Measurements from ENCODE around the gene STEEP1.
"Not testable (repeated sequence)": the region's sequence is repeated elsewhere in the genome, so short reads cannot be mapped to it uniquely, and the experiment has no call there.

The STEEP1 gene

GRCh38 chrX:119529345-119530276 lies 35.6 kb downstream of the STEEP1 start:
- DNase-seq (ENCODE audit: low read depth, low spot score), result no peak

- DNase-seq (ENCODE audit: low read depth, low spot score), result no peak
Measured at GRCh38 chrX:119523664-119524184, 41.5 kb downstream of the STEEP1 start.

- no peak for DNase-seq (ENCODE audit: low read depth, low spot score)
Measured at GRCh38 chrX:119521246-119521645, 44.0 kb downstream of the STEEP1 start.

DNA sequence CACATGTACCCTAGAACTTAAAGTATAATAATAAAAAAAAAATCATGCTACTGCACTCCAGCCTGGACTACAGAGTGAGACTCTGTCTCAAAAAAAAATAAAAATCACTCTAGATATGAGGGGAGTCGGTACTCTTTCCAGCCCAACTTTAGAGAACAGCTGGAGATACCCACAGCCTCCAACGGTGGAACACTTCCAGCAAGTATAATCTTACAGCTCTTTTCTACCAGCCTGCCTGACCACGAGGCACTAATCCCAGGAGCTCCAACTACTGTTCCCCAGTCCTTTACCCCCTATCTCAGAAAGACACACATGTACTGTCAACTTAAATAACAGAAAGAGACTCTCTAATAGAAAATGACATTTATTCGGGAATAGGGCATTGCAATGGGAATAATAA lies 46.8 kb downstream of the STEEP1 start:
- DNase-seq (ENCODE audit: low read depth, low spot score), result no peak

GRCh38 chrX:119516157-119516702 lies 49.0 kb downstream of the STEEP1 start:
- DNase-seq (ENCODE audit: low read depth, low spot score), result no peak

GRCh38 chrX:119512146-119512800 lies 52.9 kb downstream of the STEEP1 start:
- DNase-seq (ENCODE audit: low read depth, low spot score), result no peak

DNA sequence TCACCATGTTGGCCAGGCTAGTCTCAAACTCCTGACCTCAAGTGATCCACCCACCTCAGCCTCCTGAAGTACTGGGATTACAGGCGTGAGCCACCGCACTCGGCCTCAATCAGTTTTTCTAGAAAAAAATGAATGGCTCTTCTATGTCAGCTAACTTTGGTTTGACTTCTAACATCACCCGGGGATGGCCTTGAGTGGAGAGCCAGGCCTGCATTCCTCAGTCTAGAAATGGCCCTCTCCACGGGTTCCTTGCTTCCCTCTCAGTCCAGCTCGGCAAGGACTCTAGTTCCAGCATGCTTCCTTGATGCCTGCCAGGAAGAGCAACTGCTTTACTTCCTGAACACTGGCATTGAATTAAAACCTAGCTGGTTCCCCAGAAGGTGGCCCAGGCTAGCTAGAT lies 58.0 kb downstream of the STEEP1 start:
- DNase-seq (ENCODE audit: low read depth, low spot score), result no peak

GRCh38 chrX:119505945-119506344 lies 59.3 kb downstream of the STEEP1 start:
- DNase-seq (ENCODE audit: low read depth, low spot score), result no peak

- DNase-seq (ENCODE audit: low read depth, low spot score), result not testable (repeated sequence)
Measured at GRCh38 chrX:119505145-119505544, 60.1 kb downstream of the STEEP1 start.

DNA sequence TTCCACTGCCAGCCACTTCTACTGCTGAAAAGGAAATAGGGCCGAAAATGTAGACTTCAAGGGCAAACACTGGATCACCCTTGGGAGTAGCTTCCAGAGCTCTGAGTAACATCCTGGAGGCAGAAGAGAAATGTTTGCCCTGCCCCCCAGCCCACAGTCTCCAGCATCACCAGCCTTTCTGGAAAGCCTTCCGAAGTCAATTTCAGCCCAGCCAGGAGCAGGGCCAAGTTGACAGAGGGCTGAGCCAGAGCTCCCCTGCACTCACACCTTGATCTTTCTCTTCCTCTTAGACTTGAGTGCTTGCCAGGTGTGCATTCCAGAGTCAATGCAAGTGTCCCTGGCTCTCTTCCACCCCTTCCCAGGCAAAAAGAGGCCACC lies 61.7 kb downstream of the STEEP1 start:
- no peak for DNase-seq (ENCODE audit: low read depth, low spot score)

GRCh38 chrX:119502727-119503483 lies 62.3 kb downstream of the STEEP1 start:
- no peak for DNase-seq (ENCODE audit: low read depth, low spot score)

GRCh38 chrX:119501511-119502148 lies 63.6 kb downstream of the STEEP1 start:
- no peak for DNase-seq (ENCODE audit: low read depth, low spot score)

- no peak for DNase-seq (ENCODE audit: low read depth, low spot score)
Measured at GRCh38 chrX:119500061-119500800, 65.0 kb downstream of the STEEP1 start.

- no peak for DNase-seq (ENCODE audit: low read depth, low spot score)
Measured at GRCh38 chrX:119497185-119497584, 68.0 kb downstream of the STEEP1 start.

GRCh38 chrX:119495734-119496726 lies 69.2 kb downstream of the STEEP1 start:
- no peak for DNase-seq (ENCODE audit: low read depth, low spot score)

GRCh38 chrX:119493851-119494495 lies 71.2 kb downstream of the STEEP1 start:
- DNase-seq (ENCODE audit: low read depth, low spot score), result not testable (repeated sequence)

GRCh38 chrX:119492463-119492862 lies 72.7 kb downstream of the STEEP1 start:
- DNase-seq (ENCODE audit: low read depth, low spot score), result no peak

DNA sequence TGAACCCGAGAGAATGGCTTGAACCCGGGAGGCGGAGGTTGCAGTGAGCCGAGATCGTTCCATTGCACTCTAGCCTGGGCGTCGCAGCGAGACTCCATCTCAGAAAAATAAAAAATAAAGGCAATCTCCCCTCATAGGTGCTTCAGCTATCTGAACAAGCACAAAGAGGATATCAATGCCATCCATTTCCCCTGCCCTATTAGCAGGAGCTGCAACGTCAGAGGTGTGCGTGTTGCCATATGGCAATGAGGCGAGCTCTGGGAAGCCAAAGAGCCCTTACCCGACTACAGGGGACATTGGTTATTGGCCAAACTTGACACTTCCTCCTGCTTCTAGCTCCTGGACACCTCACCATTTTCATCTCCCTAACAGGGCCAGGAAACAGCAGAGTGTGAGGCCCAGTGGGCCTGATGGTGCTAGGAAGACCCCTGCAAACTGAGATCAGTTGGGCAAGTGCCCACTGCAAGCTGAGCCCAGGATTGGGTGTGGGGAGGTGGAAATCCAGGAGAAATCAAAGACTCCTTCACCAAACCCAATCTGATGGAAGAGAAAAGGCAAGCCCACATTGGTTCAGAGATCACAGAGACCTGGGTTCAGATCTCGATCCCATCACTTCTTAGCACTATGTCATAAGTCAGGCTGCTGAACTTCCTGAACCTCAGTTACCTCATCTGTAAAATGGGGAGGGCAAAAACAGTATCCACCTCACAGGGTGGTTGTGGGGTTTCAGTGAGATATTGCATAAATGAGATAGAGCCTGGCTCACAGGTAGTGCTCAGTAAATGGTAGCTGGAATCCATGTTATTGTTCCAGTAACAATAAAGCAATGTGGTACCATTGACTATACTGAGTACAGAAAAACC lies 75.8 kb downstream of the STEEP1 start:
- no peak for DNase-seq (ENCODE audit: low read depth, low spot score)
